Islet of Langerhans (tissue), 1 donor: ENCODE data around the gene MMD.
A peak's percentile ranks its signal among the peaks of the same experiment; 100 is the strongest.
"Not testable (repeated sequence)": the region's sequence is repeated elsewhere in the genome, so short reads cannot be mapped to it uniquely, and the experiment has no call there.

Experiments
- FAIRE-seq: peaks from one replicate; lab custom pipeline; 2011; peaks lifted over from hg19 to GRCh38; lab: Jason Lieb, UNC

The MMD gene

DNA sequence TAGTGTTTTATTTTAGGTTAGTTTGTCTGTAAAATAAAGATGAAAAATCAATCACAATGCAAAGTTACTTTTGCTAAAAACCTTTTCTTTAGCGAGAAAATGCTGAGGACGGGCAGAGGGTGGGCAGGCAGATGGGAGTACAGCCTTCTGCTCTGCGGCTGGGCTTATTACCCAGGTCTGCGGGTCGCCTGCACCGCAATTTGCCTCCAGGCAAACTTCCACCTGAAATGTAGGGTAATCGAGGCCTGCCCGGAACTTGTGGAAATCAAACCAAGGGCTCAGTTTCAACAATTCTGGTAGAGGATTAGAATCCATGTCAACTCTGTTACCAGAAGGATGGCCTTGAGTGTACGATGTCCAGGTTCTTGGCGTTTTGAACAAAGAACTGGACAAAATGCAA, 22.3 kb upstream of the MMD start:
- FAIRE-seq: no peak

GRCh38 chr17:55442953-55443683, 21.5 kb upstream of the MMD start:
- no peak for FAIRE-seq

DNA sequence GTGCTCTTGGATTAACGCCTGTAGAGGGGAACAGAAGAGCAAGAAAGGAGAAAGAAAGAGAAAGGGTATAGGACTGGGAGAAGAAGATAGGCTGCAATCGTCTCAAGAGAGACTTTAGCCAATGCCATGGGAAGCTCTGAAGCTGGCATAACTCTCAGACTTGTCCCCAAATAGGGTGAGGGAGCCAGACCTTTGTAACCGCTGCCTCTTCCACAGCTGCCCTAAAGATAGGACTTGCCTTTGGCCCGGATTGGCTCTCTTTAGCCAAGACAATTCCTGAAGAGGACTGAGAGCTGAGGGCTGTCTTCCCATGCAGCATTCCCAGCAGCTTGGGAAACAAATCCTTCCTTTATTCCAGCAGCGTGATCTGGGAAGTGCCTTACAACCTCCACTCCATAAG, 20.8 kb upstream of the MMD start:
- no peak for FAIRE-seq

DNA sequence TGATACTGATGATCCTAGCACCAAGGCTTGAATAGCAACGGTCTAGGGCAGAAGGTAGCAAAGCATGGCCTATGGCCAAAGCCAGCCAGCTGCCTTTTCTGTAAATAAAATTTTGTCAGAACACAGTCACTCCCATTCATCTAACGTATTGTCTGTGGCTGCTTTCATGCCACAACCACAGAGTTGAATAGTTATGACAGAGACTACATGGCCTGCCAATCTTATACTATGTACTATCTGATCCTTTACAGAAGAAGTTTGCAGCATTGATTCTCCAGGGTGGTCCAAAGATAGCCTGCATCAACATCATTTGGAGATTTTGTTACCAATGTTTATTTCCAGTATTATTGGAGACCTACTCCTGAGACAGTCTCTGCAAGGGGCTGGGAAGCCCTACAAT, 19.9 kb upstream of the MMD start:
- no peak for FAIRE-seq

DNA sequence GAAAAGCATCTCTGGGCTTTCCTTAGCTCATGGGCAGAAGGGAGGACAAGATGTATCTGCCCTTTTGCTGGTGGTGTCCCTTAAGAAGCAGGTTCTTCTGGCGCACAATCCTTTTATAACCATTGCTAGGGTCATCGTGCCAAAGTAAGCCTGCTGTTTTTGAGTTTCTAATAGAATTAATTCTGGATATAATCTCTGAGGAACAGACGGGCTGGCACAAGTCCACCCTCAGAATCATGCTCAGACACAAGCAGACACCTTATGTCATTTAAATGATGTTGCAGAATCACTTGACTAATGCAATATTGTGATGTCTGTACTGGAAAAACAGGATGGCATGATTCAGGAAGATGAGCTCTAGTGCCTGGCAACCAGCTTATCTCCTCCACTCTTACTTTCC, 18.8 kb upstream of the MMD start:
- no peak for FAIRE-seq

DNA sequence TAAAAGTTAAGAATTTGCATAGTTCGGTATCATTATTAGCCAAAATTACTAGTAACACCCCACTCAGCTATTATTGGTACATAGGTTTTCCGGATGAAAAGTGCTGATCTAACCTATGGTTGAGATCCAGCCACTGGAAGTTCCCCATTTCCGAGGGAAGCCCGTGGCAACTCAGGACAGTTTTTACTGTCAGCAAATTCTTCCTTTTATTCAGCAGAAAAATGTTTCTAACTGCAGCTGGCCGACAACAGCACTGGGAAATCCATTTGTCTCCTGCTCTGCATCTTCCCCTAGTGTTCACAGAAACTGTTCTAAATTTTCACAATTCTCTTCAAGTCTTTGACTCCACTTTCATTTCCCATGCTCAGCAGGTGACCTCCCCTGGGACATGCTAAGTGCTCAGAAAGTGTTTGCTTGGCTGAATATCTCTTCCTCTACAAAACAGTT, 15.5 kb upstream of the MMD start:
- FAIRE-seq: no peak

- FAIRE-seq: no peak
These were observed 14.9 kb upstream of the MMD start for GRCh38 chr17:55436224-55437158.

GRCh38 chr17:55435408-55435807, 13.8 kb upstream of the MMD start:
- no peak for FAIRE-seq

GRCh38 chr17:55434721-55435120, 13.1 kb upstream of the MMD start:
- FAIRE-seq: no peak

DNA sequence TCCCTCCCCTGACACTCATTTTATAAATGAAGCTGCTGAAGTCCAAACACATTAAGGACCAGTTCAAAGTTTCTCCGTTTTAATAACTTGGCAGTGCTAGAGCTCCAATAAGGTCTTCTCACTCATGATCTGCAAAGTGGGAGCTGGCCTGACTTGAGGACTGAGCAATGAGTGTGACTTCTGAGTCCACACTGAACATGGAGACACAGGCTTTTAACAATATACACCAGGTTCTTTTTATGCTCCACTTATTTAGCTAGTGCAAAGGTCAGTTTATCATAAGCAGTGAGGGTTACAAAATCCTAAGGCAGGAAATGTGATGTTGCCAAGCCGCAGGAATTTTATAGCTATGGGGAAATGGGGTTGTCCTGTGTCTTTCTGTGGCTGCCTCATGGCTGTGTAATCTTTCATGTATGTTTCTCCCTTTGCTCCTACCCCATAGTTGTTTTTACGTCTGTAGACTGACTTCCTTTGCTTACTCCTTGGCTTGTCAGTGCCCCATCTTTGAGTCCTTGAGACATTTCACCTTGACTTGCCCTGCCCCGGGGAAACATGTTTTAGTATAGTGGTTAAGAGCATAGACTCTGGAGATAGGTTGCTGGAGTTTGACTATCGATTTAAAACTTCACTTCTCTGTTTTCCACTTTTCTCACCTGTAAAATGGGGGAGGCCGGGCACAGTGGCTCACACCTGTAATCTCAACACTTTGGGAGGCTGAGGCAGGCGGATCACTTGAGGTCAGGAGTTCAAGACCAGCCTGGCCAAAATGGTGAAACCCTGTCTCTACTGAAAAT, 12.2 kb upstream of the MMD start:
- FAIRE-seq: no peak

GRCh38 chr17:55433029-55433628, 11.5 kb upstream of the MMD start:
- FAIRE-seq: no peak

DNA sequence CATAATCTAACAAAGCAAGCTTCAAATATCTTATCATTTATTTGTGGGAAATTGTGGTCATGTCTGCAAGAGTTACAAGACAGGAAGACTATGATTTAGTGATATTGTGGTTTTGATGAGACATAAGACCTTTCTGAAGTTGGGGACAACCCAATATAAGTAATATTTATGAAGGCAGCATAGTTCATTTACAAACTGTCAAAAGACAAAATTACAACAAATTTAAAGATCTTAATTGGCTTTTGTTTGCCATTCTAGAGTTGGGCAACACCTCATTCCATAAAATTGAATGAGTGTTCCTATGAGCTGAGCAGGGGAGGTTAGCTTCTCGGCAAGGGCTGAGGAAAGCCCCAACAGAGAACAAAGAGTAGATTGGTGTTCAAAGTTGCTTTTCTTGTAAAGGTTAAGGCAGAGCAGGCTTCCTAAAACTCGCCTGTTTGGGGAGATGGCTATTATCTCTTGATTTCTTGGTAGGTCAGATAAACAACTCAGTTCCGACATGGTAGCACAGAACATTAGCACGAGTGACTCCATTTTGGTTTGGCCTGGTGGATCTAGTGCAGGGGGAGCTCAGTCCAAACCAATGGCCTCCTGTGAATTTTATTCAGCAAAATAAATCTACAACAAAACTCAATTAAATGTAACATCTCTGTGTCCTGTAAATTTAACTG, 10.9 kb upstream of the MMD start:
- no peak for FAIRE-seq

DNA sequence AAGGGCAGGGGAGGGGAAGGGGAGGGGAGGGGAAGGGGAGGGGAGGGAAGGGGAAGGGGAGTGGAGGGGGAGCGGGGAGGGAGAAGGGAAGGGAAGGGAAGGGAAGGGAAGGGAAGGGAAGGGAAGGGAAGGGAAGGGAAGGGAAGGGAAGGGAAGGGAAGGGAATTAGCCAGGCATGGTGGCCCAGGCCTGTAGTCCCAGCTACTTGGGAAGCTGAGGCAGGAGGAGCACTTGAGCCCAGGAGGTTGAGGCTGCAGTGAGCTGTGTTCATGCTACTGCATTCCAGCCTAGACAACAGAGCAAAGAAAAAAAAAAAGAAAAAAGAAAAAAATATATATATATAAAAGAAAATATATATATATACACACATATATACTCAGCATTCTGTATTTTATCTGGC, 10.3 kb upstream of the MMD start:
- not testable (repeated sequence) for FAIRE-seq

DNA sequence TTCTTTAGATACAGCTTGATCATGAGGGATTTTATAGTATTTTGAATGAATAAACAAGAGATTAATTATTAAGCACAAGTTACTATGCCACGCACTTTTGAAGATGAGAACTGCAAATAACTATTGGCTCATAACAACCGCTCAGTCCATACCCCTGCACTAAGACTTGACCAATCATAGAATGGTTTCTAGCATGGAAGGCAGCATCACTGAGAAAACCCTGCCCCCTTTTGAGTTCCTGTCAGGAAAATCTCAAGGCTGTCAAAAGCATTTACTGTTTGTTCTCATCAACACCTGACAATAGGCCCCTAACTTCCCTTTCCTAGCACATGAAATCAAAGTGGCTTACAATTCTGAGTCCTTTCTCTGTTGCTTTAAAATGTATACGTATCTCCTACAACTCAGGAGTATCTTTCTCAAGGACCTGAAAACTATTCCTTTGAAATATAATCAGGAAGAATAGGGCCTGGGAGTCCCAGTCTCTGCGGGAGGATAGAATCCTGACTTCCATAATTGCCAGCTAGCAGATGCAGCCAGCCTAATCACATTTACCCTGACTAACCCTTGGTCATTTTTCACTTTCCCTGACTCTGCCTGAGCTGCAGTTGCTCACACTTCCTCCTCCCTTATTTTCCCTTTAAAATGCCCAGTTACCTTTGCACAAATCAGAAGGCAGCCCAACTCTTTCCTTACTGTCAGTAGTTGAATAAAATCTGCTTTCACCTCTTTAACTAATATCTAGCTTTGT, 9.1 kb upstream of the MMD start:
- peak; percentile 96 for FAIRE-seq

DNA sequence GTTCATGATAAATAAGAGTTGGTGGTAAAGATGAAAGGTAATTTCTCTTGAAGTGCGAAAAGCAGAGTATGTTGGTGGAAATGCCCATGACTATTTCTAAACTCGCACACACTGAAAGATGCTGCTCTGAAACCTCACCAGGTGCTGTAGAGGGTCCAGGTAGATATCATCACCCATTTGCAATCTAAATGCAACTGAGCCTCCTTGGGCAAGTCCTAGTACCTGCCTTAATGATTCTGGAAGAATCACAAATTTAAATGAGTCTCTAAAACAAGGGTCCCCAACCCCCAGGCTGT, 5.9 kb upstream of the MMD start:
- FAIRE-seq: no peak

- FAIRE-seq: no peak
These were observed 5.4 kb upstream of the MMD start for GRCh38 chr17:55426851-55427586.

DNA sequence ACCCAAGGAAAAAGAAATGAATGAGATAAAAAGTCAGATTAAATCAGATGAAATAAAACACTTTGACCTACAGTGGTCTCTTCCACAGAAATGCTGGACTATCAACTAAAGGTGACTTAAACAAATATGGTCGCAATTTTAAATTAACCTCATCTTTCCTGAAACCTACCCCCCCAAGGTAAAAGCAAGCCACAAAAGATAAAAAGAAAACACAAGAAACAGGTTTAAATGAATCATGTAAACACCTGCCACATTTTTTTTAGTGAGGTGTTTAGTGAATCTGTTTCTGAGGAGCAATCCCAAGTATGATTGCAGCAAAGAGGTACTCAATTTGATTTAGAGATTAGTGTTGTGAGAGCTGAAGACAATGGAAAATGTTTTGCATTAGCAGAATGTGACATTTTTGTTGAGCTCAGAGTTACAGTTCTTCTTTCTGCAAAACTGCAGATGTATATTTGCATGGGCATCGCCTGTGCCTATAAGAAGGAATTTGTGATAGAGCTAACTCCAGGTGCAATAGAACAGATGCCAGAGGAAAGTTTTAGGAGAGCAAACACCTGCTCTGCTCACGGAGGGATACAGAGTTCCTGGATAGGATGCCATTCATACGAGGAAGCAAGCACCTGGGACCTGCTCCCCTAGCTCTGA, 3.4 kb upstream of the MMD start:
- no peak for FAIRE-seq

GRCh38 chr17:55423535-55423934, 1.9 kb upstream of the MMD start:
- no peak for FAIRE-seq

DNA sequence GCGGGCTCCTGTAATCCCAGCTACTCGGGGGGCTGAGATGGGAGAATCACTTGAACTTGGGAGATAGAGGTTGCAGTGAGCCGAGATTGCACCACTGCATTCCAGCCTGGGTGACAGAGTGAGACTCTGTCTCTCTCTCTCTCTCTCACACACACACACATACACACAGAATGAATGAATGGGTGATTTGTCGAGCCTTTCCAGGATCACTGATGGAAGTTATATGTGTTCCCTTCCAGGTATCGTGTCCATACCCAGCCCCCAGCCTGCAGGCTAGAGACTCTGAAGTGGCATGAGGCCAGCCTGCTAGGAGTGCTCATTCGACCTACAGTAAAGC, 1.2 kb upstream of the MMD start:
- FAIRE-seq: not testable (repeated sequence)

DNA sequence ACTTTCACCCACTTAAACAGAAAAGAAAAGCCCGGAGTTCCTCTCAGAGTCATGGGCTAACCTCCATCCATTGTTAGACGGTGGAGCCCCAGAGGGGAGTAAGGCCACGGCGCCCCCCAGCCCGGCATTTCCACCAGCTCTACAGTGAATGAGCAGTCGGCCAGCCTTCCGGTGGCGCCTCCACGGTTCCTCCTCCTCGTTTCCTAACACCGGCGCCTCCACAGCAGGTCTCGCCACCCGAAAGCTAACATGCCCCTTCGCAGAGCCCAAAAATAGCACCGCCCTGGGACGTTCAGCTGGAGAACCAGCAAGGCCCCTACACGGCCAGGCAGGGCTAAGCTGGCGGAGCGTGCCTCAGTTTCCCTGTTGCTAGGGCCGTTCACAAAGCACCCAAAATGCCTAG, 858 bp downstream of the MMD start:
- FAIRE-seq: no peak
